Measurements from ENCODE around the gene ZNF593.

Gene ZNF593

GRCh38 chr1:26200413-26200812 is 30.7 kb downstream of the ZNF593 start:
- DNase-seq (ENCODE audit: low read depth in 3 of 3, low spot score in 1 of 3), result no peak

GRCh38 chr1:26203642-26204318 is 34.1 kb downstream of the ZNF593 start:
- no peak for DNase-seq (ENCODE audit: low read depth in 3 of 3, low spot score in 1 of 3)

DNA sequence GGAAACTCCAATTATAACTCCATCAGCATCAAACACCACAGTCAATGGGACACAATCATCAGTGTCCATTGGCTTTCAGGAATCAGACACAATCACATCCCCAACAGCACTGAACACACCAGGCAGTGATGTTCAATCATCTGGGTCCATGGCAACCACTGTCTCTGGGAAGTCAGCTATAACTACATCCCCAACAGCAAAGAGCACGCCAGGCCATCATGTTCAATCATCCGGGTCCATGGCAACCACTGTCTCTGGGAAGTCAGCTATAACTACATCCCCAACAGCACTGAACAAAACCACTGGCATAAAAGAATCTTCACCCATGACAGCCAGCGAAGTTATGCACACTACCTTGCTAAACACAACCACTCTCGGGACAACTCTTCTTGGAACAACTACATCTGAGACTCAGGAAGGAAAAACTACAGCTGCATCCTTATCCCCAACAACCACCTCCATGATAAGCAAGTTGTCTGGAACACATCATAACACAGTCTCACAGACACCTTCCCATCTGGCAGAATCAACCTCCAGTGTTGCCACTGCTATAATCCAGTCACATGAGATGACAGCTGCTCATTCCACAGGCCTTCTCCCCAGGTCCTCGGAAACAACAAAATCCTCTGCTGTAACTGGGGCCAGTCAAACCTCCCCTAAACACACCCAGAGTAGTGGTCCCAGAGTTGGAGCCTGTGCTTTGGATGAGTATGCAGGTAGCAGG is 40.6 kb downstream of the ZNF593 start:
- no peak for DNase-seq (ENCODE audit: low read depth in 3 of 3, low spot score in 1 of 3)

DNA sequence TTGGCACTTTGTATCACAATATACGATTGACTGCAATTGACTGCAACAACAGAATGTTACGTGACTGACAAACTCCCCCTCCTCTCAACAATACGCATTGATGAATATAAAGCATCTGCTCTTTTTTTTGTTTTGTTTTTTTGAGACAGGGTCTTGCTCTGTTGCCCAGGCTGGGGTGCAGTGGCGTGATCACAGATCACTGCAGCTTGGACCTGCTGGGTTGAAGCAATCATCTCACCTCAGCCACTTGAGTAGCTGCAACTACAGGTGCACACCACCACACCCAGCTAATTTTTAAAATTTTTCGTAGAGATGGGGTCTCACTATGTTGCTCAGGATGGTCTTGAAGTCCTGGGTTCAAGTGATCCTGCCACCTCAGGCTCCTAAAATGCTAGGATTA is 43.0 kb downstream of the ZNF593 start:
- DNase-seq (ENCODE audit: low read depth in 3 of 3, low spot score in 1 of 3), result no peak

DNA sequence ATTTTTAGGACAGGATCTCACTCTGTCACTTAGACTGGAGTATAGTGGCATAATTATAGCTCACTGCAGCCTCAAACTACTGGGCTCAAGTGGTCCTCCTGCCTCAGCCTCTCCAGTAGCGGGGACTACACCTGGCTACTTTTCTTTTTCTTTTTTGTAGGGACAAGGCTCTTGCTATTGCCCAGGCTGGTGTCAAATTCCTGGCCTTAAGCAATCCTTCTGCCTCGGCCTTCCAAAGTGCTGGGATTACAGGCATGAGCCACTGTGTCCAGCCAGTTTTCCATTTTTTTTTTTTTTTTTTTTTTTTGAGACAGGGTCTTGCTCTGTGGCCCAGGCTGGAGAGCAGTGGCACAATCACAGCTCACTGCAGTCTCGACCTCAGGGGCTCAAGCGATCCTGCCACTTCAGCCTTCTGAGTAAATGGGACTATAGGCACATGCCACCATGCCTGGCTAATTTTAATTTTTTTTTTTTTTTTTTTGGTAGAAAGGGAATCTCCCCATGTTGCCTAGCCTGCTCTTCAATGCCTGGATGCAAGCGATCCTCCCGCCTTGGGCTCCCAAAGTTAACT is 43.7 kb downstream of the ZNF593 start:
- DNase-seq (ENCODE audit: low read depth in 3 of 3, low spot score in 1 of 3), result no peak

- no peak for DNase-seq (ENCODE audit: low read depth in 3 of 3, low spot score in 1 of 3)
Measured at GRCh38 chr1:26215246-26215645, 45.5 kb downstream of the ZNF593 start.

- no peak for DNase-seq (ENCODE audit: low read depth in 3 of 3, low spot score in 1 of 3)
Measured at GRCh38 chr1:26218906-26219494, 49.3 kb downstream of the ZNF593 start.
